BE2C (cell line): ENCODE measurements around the gene POLR1D.

ENCODE experiments used
- DNase-seq: peaks from one replicate; pipeline ENCODE4 v3.0.0-alpha.2; 2020
- H3K27me3 ChIP-seq: fragments of 250-450 bp; sonication (Bioruptor Pico); 2 replicates; pipeline ENCODE4 v1.5.1; 2020; ENCODE audit warnings: mild to moderate bottlenecking
- H3K36me3 ChIP-seq: fragments of 250-450 bp; sonication (Bioruptor Pico); 2 replicates; pipeline ENCODE4 v1.5.1; 2020; ENCODE audit warnings: mild to moderate bottlenecking
- H3K4me1 ChIP-seq: fragments of 250-450 bp; sonication (Bioruptor Pico); 2 replicates; pipeline ENCODE4 v1.5.1; 2020
- H3K4me3 ChIP-seq: 2 replicates; pipeline ENCODE4 v1.5.1; 2011; ENCODE audit warnings: low read depth, low read length
- H3K9me3 ChIP-seq: fragments of 250-450 bp; sonication (Bioruptor Pico); 2 replicates; pipeline ENCODE4 v1.5.1; 2020
- CTCF ChIP-seq: IDR thresholded peaks from 2 replicates; pipeline ENCODE4 v1.5.1; 2012; ENCODE audit warnings: mild to moderate bottlenecking, low read depth, low read length

POLR1D gene

GRCh38 chr13:27667946-27668345 lies 46.3 kb downstream of the POLR1D start:
- no peaks in the 10 kb centered on the region for H3K27me3 ChIP-seq

GRCh38 chr13:27670861-27671260 lies 49.2 kb downstream of the POLR1D start:
- peaks cover 3% of the 10 kb centered on the region; the same call in 1 of the 2 replicates for H3K36me3 ChIP-seq
- no peaks in the 10 kb centered on the region for H3K27me3 ChIP-seq
- H3K9me3 ChIP-seq = no peaks in the 10 kb centered on the region
- H3K4me1 ChIP-seq = no peaks in the 10 kb centered on the region
- no peak for DNase-seq
- H3K4me3 ChIP-seq = no peak overlapping the region
- no peak for TF ChIP-seq CTCF

More at GRCh38 chr13:27667946-27668345, 46.3 kb downstream of the POLR1D start:
- TF ChIP-seq CTCF = no peak
- H3K4me1 ChIP-seq = no peaks in the 10 kb centered on the region
- H3K4me3 ChIP-seq = no peak overlapping the region
- no peaks in the 10 kb centered on the region for H3K9me3 ChIP-seq
- DNase-seq = no peak
- peaks cover 3% of the 10 kb centered on the region; the same call in 1 of the 2 replicates for H3K36me3 ChIP-seq

GRCh38 chr13:27672025-27672424 lies 50.3 kb downstream of the POLR1D start:
- Histone ChIP-seq H3K36me3 (no peaks in the 10 kb centered on the region), H3K4me1 (no peaks in the 10 kb centered on the region), H3K27me3 (no peaks in the 10 kb centered on the region), H3K9me3 (no peaks in the 10 kb centered on the region), H3K4me3 (no peak overlapping the region)
- DNase-seq = no peak
- TF ChIP-seq CTCF = no peak
